Liver (tissue), 3 donors: ENCODE measurements around the gene LRRC15.

Experiments
- FOXA2 ChIP-seq: IDR thresholded peaks from 2 replicates; pipeline ENCODE4 v1.6.1; 2016; ENCODE audit warnings: antibody characterized with exemption
- GABPA ChIP-seq, 2 donors: IDR thresholded peaks in 1 of 2; conservative IDR thresholded peaks in 1 of 2; 2 replicates each; pipeline ENCODE4 v1.6.1; 2016; ENCODE audit warnings: antibody characterized with exemption in 2 of 2, mild to moderate bottlenecking in 1 of 2, moderate library complexity in 1 of 2
- RAD21 ChIP-seq, 2 donors: IDR thresholded peaks; 2 replicates each; pipeline ENCODE4 v1.6.1; 2016; ENCODE audit warnings: antibody characterized with exemption in 2 of 2, mild to moderate bottlenecking in 2 of 2
- TF ChIP-seq, protein P1 (sequence below): fragments of 150-350 bp; IDR thresholded peaks from 2 replicates; pipeline ENCODE4 v1.5.1; 2017; ENCODE audit warnings: improper control_type of control experiment, low read depth, low read length; ENCODE audit not compliant: missing input control
- TF ChIP-seq, protein P2 (sequence below): IDR thresholded peaks from 2 replicates; pipeline ENCODE4 v1.6.1; 2016; ENCODE audit warnings: antibody characterized with exemption, mild to moderate bottlenecking
- donor health status: healthy.
- donor health status: healthy.

DNA sequence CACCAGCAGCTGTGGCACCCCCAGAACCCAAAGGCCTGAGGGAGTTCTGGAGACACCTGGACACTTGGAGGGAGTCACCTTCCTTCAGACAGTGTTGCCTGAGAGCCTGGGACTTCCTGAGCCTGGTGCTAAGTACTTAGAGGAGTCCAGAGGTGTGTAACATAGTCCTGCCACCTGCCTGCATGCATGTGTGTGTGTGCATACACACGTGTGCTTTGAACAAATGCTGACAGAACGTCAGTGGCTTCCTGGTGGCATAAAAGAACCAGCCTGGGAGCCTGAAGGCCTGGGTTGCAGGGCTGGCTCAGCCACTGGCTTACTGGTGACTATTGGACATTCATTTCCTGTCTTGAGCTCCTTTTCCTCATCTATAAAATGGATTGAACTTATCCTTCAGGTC lies 15.2 kb downstream of the LRRC15 start:
- TF ChIP-seq, protein P1, sequence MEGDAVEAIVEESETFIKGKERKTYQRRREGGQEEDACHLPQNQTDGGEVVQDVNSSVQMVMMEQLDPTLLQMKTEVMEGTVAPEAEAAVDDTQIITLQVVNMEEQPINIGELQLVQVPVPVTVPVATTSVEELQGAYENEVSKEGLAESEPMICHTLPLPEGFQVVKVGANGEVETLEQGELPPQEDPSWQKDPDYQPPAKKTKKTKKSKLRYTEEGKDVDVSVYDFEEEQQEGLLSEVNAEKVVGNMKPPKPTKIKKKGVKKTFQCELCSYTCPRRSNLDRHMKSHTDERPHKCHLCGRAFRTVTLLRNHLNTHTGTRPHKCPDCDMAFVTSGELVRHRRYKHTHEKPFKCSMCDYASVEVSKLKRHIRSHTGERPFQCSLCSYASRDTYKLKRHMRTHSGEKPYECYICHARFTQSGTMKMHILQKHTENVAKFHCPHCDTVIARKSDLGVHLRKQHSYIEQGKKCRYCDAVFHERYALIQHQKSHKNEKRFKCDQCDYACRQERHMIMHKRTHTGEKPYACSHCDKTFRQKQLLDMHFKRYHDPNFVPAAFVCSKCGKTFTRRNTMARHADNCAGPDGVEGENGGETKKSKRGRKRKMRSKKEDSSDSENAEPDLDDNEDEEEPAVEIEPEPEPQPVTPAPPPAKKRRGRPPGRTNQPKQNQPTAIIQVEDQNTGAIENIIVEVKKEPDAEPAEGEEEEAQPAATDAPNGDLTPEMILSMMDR, result no peak
- TF ChIP-seq GABPA (IDR thresholded peaks at IDR 0.05 in 1 of 2, conservative IDR thresholded peaks at IDR 0.05 in 1 of 2), result no peak
- TF ChIP-seq RAD21 (IDR thresholded peaks at IDR 0.05), result no peak
- no peak for TF ChIP-seq FOXA2
- TF ChIP-seq, protein P2, sequence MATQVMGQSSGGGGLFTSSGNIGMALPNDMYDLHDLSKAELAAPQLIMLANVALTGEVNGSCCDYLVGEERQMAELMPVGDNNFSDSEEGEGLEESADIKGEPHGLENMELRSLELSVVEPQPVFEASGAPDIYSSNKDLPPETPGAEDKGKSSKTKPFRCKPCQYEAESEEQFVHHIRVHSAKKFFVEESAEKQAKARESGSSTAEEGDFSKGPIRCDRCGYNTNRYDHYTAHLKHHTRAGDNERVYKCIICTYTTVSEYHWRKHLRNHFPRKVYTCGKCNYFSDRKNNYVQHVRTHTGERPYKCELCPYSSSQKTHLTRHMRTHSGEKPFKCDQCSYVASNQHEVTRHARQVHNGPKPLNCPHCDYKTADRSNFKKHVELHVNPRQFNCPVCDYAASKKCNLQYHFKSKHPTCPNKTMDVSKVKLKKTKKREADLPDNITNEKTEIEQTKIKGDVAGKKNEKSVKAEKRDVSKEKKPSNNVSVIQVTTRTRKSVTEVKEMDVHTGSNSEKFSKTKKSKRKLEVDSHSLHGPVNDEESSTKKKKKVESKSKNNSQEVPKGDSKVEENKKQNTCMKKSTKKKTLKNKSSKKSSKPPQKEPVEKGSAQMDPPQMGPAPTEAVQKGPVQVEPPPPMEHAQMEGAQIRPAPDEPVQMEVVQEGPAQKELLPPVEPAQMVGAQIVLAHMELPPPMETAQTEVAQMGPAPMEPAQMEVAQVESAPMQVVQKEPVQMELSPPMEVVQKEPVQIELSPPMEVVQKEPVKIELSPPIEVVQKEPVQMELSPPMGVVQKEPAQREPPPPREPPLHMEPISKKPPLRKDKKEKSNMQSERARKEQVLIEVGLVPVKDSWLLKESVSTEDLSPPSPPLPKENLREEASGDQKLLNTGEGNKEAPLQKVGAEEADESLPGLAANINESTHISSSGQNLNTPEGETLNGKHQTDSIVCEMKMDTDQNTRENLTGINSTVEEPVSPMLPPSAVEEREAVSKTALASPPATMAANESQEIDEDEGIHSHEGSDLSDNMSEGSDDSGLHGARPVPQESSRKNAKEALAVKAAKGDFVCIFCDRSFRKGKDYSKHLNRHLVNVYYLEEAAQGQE, result no peak
